Fibroblast of lung (primary cell): ENCODE results near the gene CD276. TPM values are rescaled to one million over a fixed set of nuclear protein-coding genes. Genes with fewer than 3 reads are reported as not detected.

ENCODE experiments used
- DNase-seq, 2 donors: peaks; one replicate each; pipeline versions ENCODE4 v3.0.0 to v3.0.0-alpha.2; 2010; ENCODE audit warnings: low read depth in 2 of 2
- H2AFZ ChIP-seq: 2 replicates; pipeline ENCODE4 v1.5.1; 2012; ENCODE audit warnings: low read length, control low read depth, inconsistent platforms
- H3K27ac ChIP-seq: 2 replicates; pipeline ENCODE4 v1.5.1; 2011; ENCODE audit warnings: low read length, control low read depth; ENCODE audit not compliant: insufficient read depth
- H3K27me3 ChIP-seq: 2 replicates; pipeline ENCODE4 v1.5.1; 2011; ENCODE audit warnings: mild to moderate bottlenecking, low read length; ENCODE audit not compliant: control insufficient read depth, insufficient read depth
- H3K36me3 ChIP-seq: 2 replicates; pipeline ENCODE4 v1.5.1; 2011; ENCODE audit warnings: low read length; ENCODE audit not compliant: control insufficient read depth, insufficient read depth
- H3K4me1 ChIP-seq: 2 replicates; pipeline ENCODE4 v1.5.1; 2011; ENCODE audit warnings: low read length; ENCODE audit not compliant: control insufficient read depth, insufficient read depth; ENCODE audit errors: extremely low read depth
- H3K4me2 ChIP-seq: 2 replicates; pipeline ENCODE4 v1.5.1; 2011; ENCODE audit warnings: low read length, control low read depth; ENCODE audit not compliant: insufficient read depth; ENCODE audit errors: extremely low read depth
- H3K4me3 ChIP-seq, 4 experiments: fragments of 200-600 bp in 1 of 4; sonication (generic) in 1 of 4; replicated peaks in 1 of 4; 2 replicates each; pipeline ENCODE4 v1.5.1; 2011 to 2016; ENCODE audit warnings: low read length in 4 of 4, low read depth in 3 of 4, mild to moderate bottlenecking in 3 of 4, control low read depth in 2 of 4, inconsistent platforms in 1 of 4, mixed read lengths in 1 of 4; ENCODE audit not compliant: insufficient read depth in 1 of 4; ENCODE audit errors: control extremely low read depth in 1 of 4
- H3K79me2 ChIP-seq: 2 replicates; pipeline ENCODE4 v1.5.1; 2012; ENCODE audit warnings: mild to moderate bottlenecking, low read length, inconsistent platforms; ENCODE audit not compliant: control insufficient read depth, insufficient read depth
- H3K9ac ChIP-seq: 2 replicates; pipeline ENCODE4 v1.5.1; 2011; ENCODE audit warnings: mild to moderate bottlenecking, low read length, control low read depth; ENCODE audit not compliant: insufficient read depth
- H3K9me3 ChIP-seq: 2 replicates; pipeline ENCODE4 v1.5.1; 2012; ENCODE audit warnings: low read depth, low read length; ENCODE audit not compliant: control insufficient read depth, insufficient read depth
- H4K20me1 ChIP-seq: 2 replicates; pipeline ENCODE4 v1.5.1; 2011; ENCODE audit warnings: low read length; ENCODE audit not compliant: control insufficient read depth, insufficient read depth; ENCODE audit errors: extremely low read depth
- EZH2 ChIP-seq: IDR thresholded peaks from 2 replicates; pipeline ENCODE4 v1.5.1; 2012; ENCODE audit warnings: low read length, control low read depth, mild to moderate bottlenecking; ENCODE audit errors: missing control alignments
- polyA plus RNA-seq, 2 donors: library from polyadenylated mRNA; depleted of rRNA in 1 of 2; stranded (reverse) in 1 of 2; unstranded in 1 of 2; fragments of >200 nt; gene quantifications; 2 replicates each; pipeline ENCODE4 v1.2.1, GENCODE V29; 2011 to 2012; ENCODE audit warnings: missing spikeins in 1 of 2
- total RNA-seq: library from RNA; depleted of rRNA; stranded (reverse); fragments of >200 nt; gene quantifications from 2 replicates; pipeline ENCODE4 v1.2.1, GENCODE V29; 2014
- TF ChIP-seq, protein P1 (sequence below), 2 donors: IDR thresholded peaks in 1 of 2; conservative IDR thresholded peaks in 1 of 2; 1 replicate in 1 of 2; 2 replicates in 1 of 2; pipeline ENCODE4 v1.5.1; 2011 to 2012; ENCODE audit warnings: low read length in 2 of 2, control low read depth in 1 of 2, inconsistent platforms in 1 of 2, low read depth in 1 of 2, mild to moderate bottlenecking in 1 of 2

CD276 gene
- total and polyA plus RNA-seq, 2 donors (not counting 1 experiment from before 2014, with no cell fraction given), result 88.5 to 103 TPM

GRCh38 chr15:73758461-73758860, 74.3 kb downstream of the CD276 start:
- Histone ChIP-seq H3K27me3 (peaks cover 30% of the 10 kb centered on the region), H3K4me1 (no peaks in the 10 kb centered on the region), H3K4me3 (no peak overlapping the region), H3K79me2 (no peaks in the 10 kb centered on the region), H4K20me1 (no peaks in the 10 kb centered on the region), H3K9ac (no peak overlapping the region), H3K27ac (no peak overlapping the region), H3K36me3 (no peaks in the 10 kb centered on the region), H3K4me2 (no peak overlapping the region), H2AFZ (no peak overlapping the region), H3K9me3 (no peaks in the 10 kb centered on the region)
- TF ChIP-seq EZH2, result no peak
- TF ChIP-seq, protein P1, sequence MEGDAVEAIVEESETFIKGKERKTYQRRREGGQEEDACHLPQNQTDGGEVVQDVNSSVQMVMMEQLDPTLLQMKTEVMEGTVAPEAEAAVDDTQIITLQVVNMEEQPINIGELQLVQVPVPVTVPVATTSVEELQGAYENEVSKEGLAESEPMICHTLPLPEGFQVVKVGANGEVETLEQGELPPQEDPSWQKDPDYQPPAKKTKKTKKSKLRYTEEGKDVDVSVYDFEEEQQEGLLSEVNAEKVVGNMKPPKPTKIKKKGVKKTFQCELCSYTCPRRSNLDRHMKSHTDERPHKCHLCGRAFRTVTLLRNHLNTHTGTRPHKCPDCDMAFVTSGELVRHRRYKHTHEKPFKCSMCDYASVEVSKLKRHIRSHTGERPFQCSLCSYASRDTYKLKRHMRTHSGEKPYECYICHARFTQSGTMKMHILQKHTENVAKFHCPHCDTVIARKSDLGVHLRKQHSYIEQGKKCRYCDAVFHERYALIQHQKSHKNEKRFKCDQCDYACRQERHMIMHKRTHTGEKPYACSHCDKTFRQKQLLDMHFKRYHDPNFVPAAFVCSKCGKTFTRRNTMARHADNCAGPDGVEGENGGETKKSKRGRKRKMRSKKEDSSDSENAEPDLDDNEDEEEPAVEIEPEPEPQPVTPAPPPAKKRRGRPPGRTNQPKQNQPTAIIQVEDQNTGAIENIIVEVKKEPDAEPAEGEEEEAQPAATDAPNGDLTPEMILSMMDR (conservative IDR thresholded peaks at IDR 0.05 in 1 of 2, IDR thresholded peaks at IDR 0.05 in 1 of 2; ENCODE audit: low read depth in 1 of 2, low read length in 2 of 2), result no peak
- DNase-seq, result no peak

DNA sequence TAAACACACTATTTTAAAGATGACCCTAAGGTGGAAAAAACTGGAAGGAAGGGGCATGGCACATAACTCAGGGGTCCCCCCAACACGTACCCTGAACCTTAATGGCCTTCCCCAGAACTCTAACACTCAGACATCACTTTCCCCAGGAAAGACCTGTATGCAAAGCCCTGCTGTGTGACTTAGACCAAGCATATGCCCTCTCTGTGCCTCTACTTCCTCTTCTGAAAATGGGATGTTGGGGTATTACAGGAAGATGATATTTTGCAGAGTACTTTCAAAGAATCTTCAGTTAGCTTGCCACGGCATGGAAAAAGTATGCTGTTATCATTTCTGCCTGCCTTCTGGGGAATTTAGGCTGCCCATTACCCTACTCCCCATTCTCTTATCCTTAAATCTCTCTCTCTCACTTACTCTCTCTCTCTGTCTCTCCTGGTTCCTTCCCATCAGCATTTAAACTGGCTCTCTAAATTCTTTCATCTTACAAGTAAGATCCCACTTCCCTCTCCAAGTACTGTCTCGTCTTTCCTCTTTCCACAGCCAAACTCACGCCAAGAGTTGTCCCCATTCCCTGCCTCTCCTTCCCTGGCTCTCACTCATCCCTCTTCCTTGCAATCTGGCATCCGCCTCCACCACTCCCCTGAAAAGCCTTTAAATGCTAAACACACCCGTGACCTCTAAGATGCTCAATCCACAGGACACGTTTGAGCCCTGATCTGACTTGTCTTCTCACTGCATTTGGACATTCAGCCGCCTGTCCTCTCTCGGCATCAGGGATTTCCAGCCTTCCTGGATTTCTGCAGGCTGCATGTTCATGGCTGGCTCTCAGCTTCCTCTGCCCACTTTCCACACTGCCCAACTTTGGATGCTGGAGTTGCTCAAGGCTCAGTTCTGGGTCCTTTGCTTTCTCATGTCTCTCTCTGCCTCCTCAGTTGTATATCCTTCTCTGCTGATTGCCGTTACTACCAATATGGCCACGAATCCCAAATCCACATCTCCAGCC, 76.4 kb downstream of the CD276 start:
- H3K27ac ChIP-seq, result no peak overlapping the region
- peaks cover 31% of the 10 kb centered on the region for H3K27me3 ChIP-seq
- H4K20me1 ChIP-seq, result no peaks in the 10 kb centered on the region
- no peak for DNase-seq
- no peaks in the 10 kb centered on the region for H3K79me2 ChIP-seq
- H3K4me2 ChIP-seq, result no peak overlapping the region
- H3K4me3 ChIP-seq, result no peak overlapping the region
- no peak for TF ChIP-seq EZH2
- TF ChIP-seq, protein P1 (conservative IDR thresholded peaks at IDR 0.05 in 1 of 2, IDR thresholded peaks at IDR 0.05 in 1 of 2; ENCODE audit: low read depth in 1 of 2, low read length in 2 of 2), result no peak
- H2AFZ ChIP-seq, result no peak overlapping the region
- H3K36me3 ChIP-seq, result no peaks in the 10 kb centered on the region
- H3K9ac ChIP-seq, result no peak overlapping the region
- no peaks in the 10 kb centered on the region for H3K9me3 ChIP-seq
- no peaks in the 10 kb centered on the region for H3K4me1 ChIP-seq

- peaks cover 28% of the 10 kb centered on the region for H3K27me3 ChIP-seq
- no peaks in the 10 kb centered on the region for H3K36me3 ChIP-seq
- no peaks in the 10 kb centered on the region for H3K9me3 ChIP-seq
- no peaks in the 10 kb centered on the region for H3K79me2 ChIP-seq
- TF ChIP-seq EZH2, result no peak
- no peaks in the 10 kb centered on the region for H4K20me1 ChIP-seq
- H2AFZ ChIP-seq, result no peak overlapping the region
- H3K27ac ChIP-seq, result no peak overlapping the region
- no peaks in the 10 kb centered on the region for H3K4me1 ChIP-seq
- peak in 1 of 2 donors; percentile 15 for DNase-seq
- no peak overlapping the region for H3K4me2 ChIP-seq
- H3K9ac ChIP-seq, result no peak overlapping the region
- no peak overlapping the region for H3K4me3 ChIP-seq
Measured at GRCh38 chr15:73763931-73764330, 79.7 kb downstream of the CD276 start.

Other genes starting within 250 kb of the CD276 start
- not detected in 2 replicates for gene REC114, start 241.2 kb upstream of the CD276 start, total RNA-seq
- gene REC114, start 241.2 kb upstream of the CD276 start, polyA plus RNA-seq, result not detected in 2 replicates
- 121 and 152 TPM in 2 replicates for gene NPTN, start 51.0 kb upstream of the CD276 start, total RNA-seq
- gene NPTN, start 51.0 kb upstream of the CD276 start, polyA plus RNA-seq, result 226 and 372 TPM in 2 replicates
- gene INSYN1, start 69.0 kb downstream of the CD276 start, total RNA-seq, result 1.2 and 1.3 TPM in 2 replicates
- 0.37 and 0.51 TPM in 2 replicates for gene INSYN1, start 69.0 kb downstream of the CD276 start, polyA plus RNA-seq
- not detected in 2 replicates for gene TBC1D21, start 189.2 kb downstream of the CD276 start, total RNA-seq
- gene TBC1D21, start 189.2 kb downstream of the CD276 start, polyA plus RNA-seq, result not detected in 2 replicates
- gene LOXL1, start 242.1 kb downstream of the CD276 start, total RNA-seq, result 65.6 and 91.4 TPM in 2 replicates
- 163 and 188 TPM in 2 replicates for gene LOXL1, start 242.1 kb downstream of the CD276 start, polyA plus RNA-seq